Astrocyte (in vitro differentiated cells and primary cell): ENCODE measurements around the gene KCNQ1.

Experiments
- EZH2 ChIP-seq: IDR thresholded peaks from 2 replicates; pipeline ENCODE4 v1.6.1; 2012; ENCODE audit warnings: mild to moderate bottlenecking, low read length, inconsistent platforms; ENCODE audit not compliant: insufficient read depth
- TF ChIP-seq, protein P1 (sequence below): IDR thresholded peaks from 2 replicates; pipeline ENCODE4 v1.5.1; 2011; ENCODE audit warnings: low read depth, mild to moderate bottlenecking, inconsistent platforms, low read length, moderate library complexity; ENCODE audit not compliant: insufficient read depth

DNA sequence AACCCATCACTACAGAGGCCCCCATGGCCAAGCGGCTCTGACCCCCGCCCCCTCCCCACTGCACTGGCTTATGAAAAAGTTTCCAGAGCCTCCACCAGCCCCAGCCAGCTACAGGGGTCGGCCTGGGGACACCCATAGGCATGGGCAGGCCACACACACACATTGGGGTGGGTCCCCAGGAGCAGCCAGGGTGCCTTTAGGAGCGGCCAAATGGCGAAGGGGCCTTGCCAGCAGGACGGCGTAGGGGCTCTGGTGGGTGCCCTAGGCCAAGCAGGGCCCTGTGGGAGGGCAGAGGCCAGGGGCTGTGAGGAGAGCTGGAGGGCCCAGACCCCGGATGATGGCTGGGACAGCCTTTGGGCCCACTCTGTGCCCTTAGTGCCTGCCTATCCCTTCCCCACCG, 34.2 kb upstream of the KCNQ1 start:
- no peak for TF ChIP-seq EZH2
- TF ChIP-seq, protein P1, sequence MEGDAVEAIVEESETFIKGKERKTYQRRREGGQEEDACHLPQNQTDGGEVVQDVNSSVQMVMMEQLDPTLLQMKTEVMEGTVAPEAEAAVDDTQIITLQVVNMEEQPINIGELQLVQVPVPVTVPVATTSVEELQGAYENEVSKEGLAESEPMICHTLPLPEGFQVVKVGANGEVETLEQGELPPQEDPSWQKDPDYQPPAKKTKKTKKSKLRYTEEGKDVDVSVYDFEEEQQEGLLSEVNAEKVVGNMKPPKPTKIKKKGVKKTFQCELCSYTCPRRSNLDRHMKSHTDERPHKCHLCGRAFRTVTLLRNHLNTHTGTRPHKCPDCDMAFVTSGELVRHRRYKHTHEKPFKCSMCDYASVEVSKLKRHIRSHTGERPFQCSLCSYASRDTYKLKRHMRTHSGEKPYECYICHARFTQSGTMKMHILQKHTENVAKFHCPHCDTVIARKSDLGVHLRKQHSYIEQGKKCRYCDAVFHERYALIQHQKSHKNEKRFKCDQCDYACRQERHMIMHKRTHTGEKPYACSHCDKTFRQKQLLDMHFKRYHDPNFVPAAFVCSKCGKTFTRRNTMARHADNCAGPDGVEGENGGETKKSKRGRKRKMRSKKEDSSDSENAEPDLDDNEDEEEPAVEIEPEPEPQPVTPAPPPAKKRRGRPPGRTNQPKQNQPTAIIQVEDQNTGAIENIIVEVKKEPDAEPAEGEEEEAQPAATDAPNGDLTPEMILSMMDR = no peak
